Stimulated activated CD4-positive, alpha-beta T cell treated with anti-CD3 and anti-CD28 coated beads, TNF-alpha, amount 100 ng/mL, for 48 hours (primary cell): ENCODE measurements around the gene C1orf232.

Experiments used
- DNase-seq, 3 donors: peaks; one replicate each; pipeline ENCODE4 v3.0.0-alpha.2; 2020; ENCODE audit warnings: low read depth in 3 of 3

Gene C1orf232

GRCh38 chr1:26124418-26125331 lies 44.1 kb downstream of the C1orf232 start:
- no peak for DNase-seq

GRCh38 chr1:26122988-26123973 lies 45.5 kb downstream of the C1orf232 start:
- no peak for DNase-seq

- DNase-seq = no peak
These were observed 46.6 kb downstream of the C1orf232 start for GRCh38 chr1:26121854-26122773.

- no peak for DNase-seq
These were observed 48.7 kb downstream of the C1orf232 start for GRCh38 chr1:26119892-26120608.

GRCh38 chr1:26114165-26114927 lies 54.4 kb downstream of the C1orf232 start:
- no peak for DNase-seq
